Tibial nerve (tissue), 4 donors: ENCODE measurements around the gene BNC2. TPM values are rescaled to one million over a fixed set of nuclear protein-coding genes. Genes with fewer than 3 reads are reported as not detected.
A peak's percentile ranks its signal among the peaks of the same experiment; 100 is the strongest.

Experiments used
- DNase-seq, 2 donors: peaks; one replicate each; pipeline ENCODE4 v3.0.0-alpha.2; 2019; ENCODE audit warnings: low spot score in 2 of 2
- H3K27ac ChIP-seq, 4 donors: fragments of 200-600 bp; sonication (generic) in 3 of 4; one replicate each; pipeline ENCODE4 v1.5.1; 2017 to 2019; ENCODE audit warnings: mild to moderate bottlenecking in 1 of 4
- H3K27me3 ChIP-seq, 2 donors: fragments of 200-600 bp; sonication (generic) in 1 of 2; one replicate each; pipeline versions ENCODE4 v1.5.1 to v1.6.0; 2017 to 2019
- H3K36me3 ChIP-seq, 3 donors: fragments of 200-600 bp; sonication (generic); one replicate each; pipeline ENCODE4 v1.5.1; 2018 to 2019
- H3K4me1 ChIP-seq, 4 donors: fragments of 200-600 bp; sonication (generic) in 3 of 4; one replicate each; pipeline ENCODE4 v1.5.1; 2017 to 2019
- H3K4me3 ChIP-seq, 4 donors: fragments of 200-600 bp; sonication (generic) in 3 of 4; one replicate each; pipeline ENCODE4 v1.5.1; 2017 to 2019; ENCODE audit warnings: mild to moderate bottlenecking in 1 of 4, moderate library complexity in 1 of 4
- H3K9me3 ChIP-seq, 4 donors: fragments of 200-600 bp; sonication (generic) in 3 of 4; one replicate each; pipeline ENCODE4 v1.5.1; 2017 to 2019
- EP300 ChIP-seq, 2 donors: sonication (generic); formaldehyde crosslinking; IDR thresholded peaks; one replicate each; pipeline ENCODE4 v1.6.1; 2017; ENCODE audit warnings: antibody characterized with exemption in 2 of 2, mild to moderate bottlenecking in 1 of 2
- POLR2A ChIP-seq, 2 donors: fragments of 450-650 bp; IDR thresholded peaks; one replicate each; pipeline ENCODE4 v1.6.1; 2017; ENCODE audit warnings: antibody characterized with exemption in 2 of 2, mild to moderate bottlenecking in 2 of 2, moderate library complexity in 2 of 2
- WGBS, 2 donors: methylation state at CpG; one replicate each; pipeline ENCODE4 v1.1.5; 2018; 5-methylcytosine and 5-hydroxymethylcytosine counted together
- total RNA-seq, 4 donors: library from RNA; depleted of rRNA; stranded (reverse); fragments of >200 nt; gene quantifications; one replicate each; pipeline ENCODE4 v1.1.0, GENCODE V29; 2016
- TF ChIP-seq, protein P1 (sequence below), 5 experiments: fragments of 200-600 bp in 3 of 5; fragments of 450-650 bp in 2 of 5; sonication (generic) in 3 of 5; IDR thresholded peaks; one replicate each; pipeline ENCODE4 v1.5.1; 2016 to 2019; ENCODE audit warnings: antibody characterized with exemption in 5 of 5, mild to moderate bottlenecking in 3 of 5, moderate library complexity in 2 of 5

BNC2 gene
- total RNA-seq, 4 donors from 2014 or later = 69.9 to 89.6 (median 88.4) TPM

DNA sequence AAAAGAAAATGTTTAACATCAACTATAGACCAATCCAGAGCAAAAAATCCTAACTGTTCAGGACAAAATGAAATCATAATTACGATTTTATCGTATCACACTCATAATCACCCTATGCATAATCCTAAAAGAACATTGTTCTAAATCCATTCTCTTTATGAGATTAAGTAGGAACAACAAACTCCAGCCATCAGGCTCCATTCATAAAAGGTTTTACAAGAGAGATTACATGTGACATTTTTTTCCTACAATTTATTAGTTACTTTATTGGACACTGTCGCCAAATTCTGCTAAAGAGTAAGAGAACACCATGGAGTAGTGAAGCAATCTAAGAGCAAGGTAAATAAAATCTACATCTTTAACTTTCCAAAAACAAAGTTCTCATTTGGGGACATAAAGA lies 198.0 kb downstream of the BNC2 start:
- no peaks in the 10 kb centered on the region for H3K27me3 ChIP-seq
- H3K4me3 ChIP-seq = no peak overlapping the region
- no peak overlapping the region for H3K27ac ChIP-seq
- peaks cover 0 to 20% (median 0%) of the 10 kb centered on the region in 4 donors for H3K4me1 ChIP-seq
- 88 to 92% methylated on average over 3 of the region's 3 CpGs for WGBS, 2 donors
- no peaks in the 10 kb centered on the region for H3K36me3 ChIP-seq
- DNase-seq = no peak
- H3K9me3 ChIP-seq = no peaks in the 10 kb centered on the region
- no peak for TF ChIP-seq POLR2A (IDR thresholded peaks at IDR 0.05)
- no peak for TF ChIP-seq EP300 (IDR thresholded peaks at IDR 0.05)
- TF ChIP-seq, protein P1, sequence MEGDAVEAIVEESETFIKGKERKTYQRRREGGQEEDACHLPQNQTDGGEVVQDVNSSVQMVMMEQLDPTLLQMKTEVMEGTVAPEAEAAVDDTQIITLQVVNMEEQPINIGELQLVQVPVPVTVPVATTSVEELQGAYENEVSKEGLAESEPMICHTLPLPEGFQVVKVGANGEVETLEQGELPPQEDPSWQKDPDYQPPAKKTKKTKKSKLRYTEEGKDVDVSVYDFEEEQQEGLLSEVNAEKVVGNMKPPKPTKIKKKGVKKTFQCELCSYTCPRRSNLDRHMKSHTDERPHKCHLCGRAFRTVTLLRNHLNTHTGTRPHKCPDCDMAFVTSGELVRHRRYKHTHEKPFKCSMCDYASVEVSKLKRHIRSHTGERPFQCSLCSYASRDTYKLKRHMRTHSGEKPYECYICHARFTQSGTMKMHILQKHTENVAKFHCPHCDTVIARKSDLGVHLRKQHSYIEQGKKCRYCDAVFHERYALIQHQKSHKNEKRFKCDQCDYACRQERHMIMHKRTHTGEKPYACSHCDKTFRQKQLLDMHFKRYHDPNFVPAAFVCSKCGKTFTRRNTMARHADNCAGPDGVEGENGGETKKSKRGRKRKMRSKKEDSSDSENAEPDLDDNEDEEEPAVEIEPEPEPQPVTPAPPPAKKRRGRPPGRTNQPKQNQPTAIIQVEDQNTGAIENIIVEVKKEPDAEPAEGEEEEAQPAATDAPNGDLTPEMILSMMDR (IDR thresholded peaks at IDR 0.05) = no peak

DNA sequence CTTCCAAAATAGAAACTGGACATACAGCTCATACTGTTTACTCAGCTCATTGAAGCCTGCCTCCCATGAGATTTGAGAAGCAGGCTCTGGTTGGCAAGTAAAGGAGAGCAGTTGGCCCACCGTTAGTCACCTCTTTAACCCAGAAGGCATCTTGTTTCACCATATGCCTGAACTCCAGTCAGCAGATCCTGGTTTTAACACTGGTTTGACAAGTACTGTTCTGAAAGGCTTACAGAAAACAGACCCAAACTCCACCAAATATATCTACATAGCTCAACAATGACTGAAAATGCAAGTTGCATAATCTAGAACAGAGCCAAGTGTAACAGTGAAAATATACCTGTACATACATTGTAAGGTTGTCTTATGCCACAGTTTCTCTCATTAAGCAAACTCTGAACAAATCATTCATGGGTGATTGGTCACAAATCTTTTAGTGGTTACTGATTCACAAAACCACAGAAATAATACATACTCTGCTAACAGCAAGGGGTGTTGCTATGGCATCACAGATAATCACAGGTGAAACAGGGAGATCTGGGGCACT lies 198.8 kb downstream of the BNC2 start:
- 61 to 65% methylated on average over 1 of the region's 1 CpG for WGBS, 2 donors
- Histone ChIP-seq H3K36me3 (no peaks in the 10 kb centered on the region), H3K27ac (no peak overlapping the region), H3K4me1 (peaks cover 0 to 16% (median 0%) of the 10 kb centered on the region in 4 donors), H3K27me3 (no peaks in the 10 kb centered on the region), H3K4me3 (no peak overlapping the region), H3K9me3 (no peaks in the 10 kb centered on the region)
- DNase-seq = no peak
- TF ChIP-seq, protein P1 (IDR thresholded peaks at IDR 0.05) = no peak
- no peak for TF ChIP-seq POLR2A (IDR thresholded peaks at IDR 0.05)
- no peak for TF ChIP-seq EP300 (IDR thresholded peaks at IDR 0.05)

DNA sequence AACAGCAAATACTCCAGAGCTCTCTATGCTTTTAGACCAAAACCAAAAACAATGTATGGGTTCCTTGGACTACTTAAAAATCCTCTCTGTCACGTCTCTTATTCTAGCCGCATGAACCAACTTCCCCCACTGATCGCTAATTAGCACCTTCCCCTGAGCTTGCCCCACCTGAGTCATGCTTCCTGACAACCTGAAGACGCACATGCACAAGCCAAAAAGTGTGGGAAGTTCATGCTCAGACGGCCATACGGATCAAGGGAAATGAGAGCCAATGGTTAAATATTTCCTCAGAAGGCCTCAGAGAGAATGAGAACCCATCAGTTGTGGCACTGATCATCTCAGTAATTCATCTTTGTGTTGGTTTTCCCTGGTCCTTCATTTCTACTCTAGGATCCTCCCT lies 199.7 kb downstream of the BNC2 start:
- 81 to 87% methylated on average over 6 of the region's 6 CpGs for WGBS, 2 donors
- H3K4me1 ChIP-seq = peaks cover 0 to 16% (median 0%) of the 10 kb centered on the region in 4 donors
- no peak overlapping the region for H3K4me3 ChIP-seq
- DNase-seq = no peak
- no peak overlapping the region for H3K27ac ChIP-seq
- H3K36me3 ChIP-seq = no peaks in the 10 kb centered on the region
- H3K9me3 ChIP-seq = no peaks in the 10 kb centered on the region
- no peaks in the 10 kb centered on the region for H3K27me3 ChIP-seq
- TF ChIP-seq POLR2A (IDR thresholded peaks at IDR 0.05) = no peak
- TF ChIP-seq, protein P1 (IDR thresholded peaks at IDR 0.05) = no peak
- no peak for TF ChIP-seq EP300 (IDR thresholded peaks at IDR 0.05)

DNA sequence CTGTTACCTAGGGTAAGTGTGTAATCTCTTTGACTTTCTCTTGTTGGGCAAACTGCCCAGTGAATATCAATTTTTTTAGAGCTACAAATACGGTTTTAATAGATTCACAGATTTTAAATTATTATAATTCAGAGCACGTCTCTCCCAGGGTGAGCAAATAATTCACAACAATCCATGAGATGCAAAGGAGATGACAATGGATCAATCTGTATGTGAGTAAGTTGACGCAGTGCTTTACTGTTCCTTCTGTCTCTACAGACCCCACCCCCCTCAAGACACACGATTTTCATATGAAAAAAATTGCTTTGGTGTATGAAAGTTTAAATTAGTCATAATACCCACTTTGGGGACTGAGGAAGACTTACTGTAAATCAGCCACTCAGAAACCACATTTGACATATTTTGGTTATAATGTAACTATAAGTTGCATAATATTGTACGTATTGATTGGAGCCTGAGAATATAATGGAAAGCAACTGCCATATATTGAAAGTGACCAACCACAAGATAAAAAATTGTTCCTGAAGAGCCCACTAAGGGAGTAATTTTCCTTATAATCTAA lies 201.7 kb downstream of the BNC2 start:
- Histone ChIP-seq H3K36me3 (no peaks in the 10 kb centered on the region), H3K4me1 (peaks cover 0 to 15% (median 0%) of the 10 kb centered on the region in 4 donors), H3K27ac (no peak overlapping the region), H3K4me3 (no peak overlapping the region), H3K9me3 (no peaks in the 10 kb centered on the region), H3K27me3 (no peaks in the 10 kb centered on the region)
- TF ChIP-seq, protein P1 (IDR thresholded peaks at IDR 0.05) = no peak
- no peak for TF ChIP-seq POLR2A (IDR thresholded peaks at IDR 0.05)
- no peak for TF ChIP-seq EP300 (IDR thresholded peaks at IDR 0.05)
- no peak for DNase-seq
- 70 to 74% methylated on average over 5 of the region's 5 CpGs for WGBS, 2 donors

DNA sequence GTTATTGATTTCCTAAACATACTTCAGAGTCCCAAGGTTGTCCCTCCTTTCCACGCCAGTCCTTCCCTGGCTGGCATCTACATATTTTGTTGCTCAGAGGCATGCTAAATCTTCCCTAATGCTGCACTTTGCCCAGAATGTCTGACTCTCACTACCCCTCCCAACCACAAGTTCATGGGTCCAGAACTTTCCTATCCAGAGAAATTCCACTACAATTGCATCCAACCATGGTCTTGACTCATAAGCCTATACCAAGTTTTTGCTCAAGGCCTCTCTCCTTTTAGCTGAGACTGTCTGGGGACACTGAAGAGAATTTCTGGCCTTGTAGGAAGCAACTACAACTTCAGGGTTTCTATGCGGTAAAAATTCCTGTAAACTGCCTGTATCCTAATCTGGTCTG lies 206.3 kb downstream of the BNC2 start:
- no peaks in the 10 kb centered on the region for H3K9me3 ChIP-seq
- no peaks in the 10 kb centered on the region for H3K36me3 ChIP-seq
- DNase-seq = no peak
- H3K27ac ChIP-seq = peak overlapping the region in 1 of 4 donors; percentile 8
- no peaks in the 10 kb centered on the region for H3K27me3 ChIP-seq
- TF ChIP-seq POLR2A (IDR thresholded peaks at IDR 0.05) (no peak), EP300 (IDR thresholded peaks at IDR 0.05) (no peak)
- TF ChIP-seq, protein P1 (IDR thresholded peaks at IDR 0.05) = no peak
- H3K4me3 ChIP-seq = no peak overlapping the region
- 83 to 88% methylated on average over 2 of the region's 2 CpGs for WGBS, 2 donors
- H3K4me1 ChIP-seq = peaks cover 0 to 6% (median 0%) of the 10 kb centered on the region in 4 donors
